Nephron progenitor cell (in vitro differentiated cells): ENCODE data around the gene PYGL.

Source experiments
- DNase-seq: peaks from one replicate; pipeline ENCODE4 v3.0.0; 2021
- H3K27ac Mint-ChIP-seq: 2 replicates; pipeline ENCODE4 v1.8.0; 2021; ENCODE audit warnings: mild to moderate bottlenecking, moderate library complexity, mixed read lengths
- H3K27me3 Mint-ChIP-seq: 2 replicates; pipeline ENCODE4 v1.8.0; 2021; ENCODE audit warnings: mild to moderate bottlenecking, low read depth, mixed read lengths; ENCODE audit not compliant: poor library complexity
- H3K36me3 Mint-ChIP-seq: 2 replicates; pipeline ENCODE4 v1.8.0; 2021; ENCODE audit warnings: low read depth, mixed read lengths
- H3K4me1 Mint-ChIP-seq: 2 replicates; pipeline ENCODE4 v1.8.0; 2021; ENCODE audit warnings: mixed read lengths
- H3K4me3 Mint-ChIP-seq: 2 replicates; pipeline ENCODE4 v1.8.0; 2021; ENCODE audit warnings: mild to moderate bottlenecking, moderate library complexity, mixed read lengths
- H3K9me3 Mint-ChIP-seq: 2 replicates; pipeline ENCODE4 v1.8.0; 2021; ENCODE audit warnings: mild to moderate bottlenecking, moderate library complexity, mixed read lengths
- CTCF ChIP-seq: fragments of 200-600 bp; sonication (generic); IDR thresholded peaks from 2 replicates; pipeline ENCODE4 v1.5.0; 2021; ENCODE audit warnings: antibody characterized with exemption

PYGL gene

GRCh38 chr14:50856660-50857059 is 87.6 kb downstream of the PYGL start:
- Mint-ChIP-seq H3K9me3 (no peaks in the 10 kb centered on the region), H3K4me3 (no peak overlapping the region), H3K27ac (no peak overlapping the region), H3K4me1 (peaks cover 30% of the 10 kb centered on the region), H3K36me3 (no peaks in the 10 kb centered on the region), H3K27me3 (peaks cover 9% of the 10 kb centered on the region)
- DNase-seq: no peak
- TF ChIP-seq CTCF: no peak

DNA sequence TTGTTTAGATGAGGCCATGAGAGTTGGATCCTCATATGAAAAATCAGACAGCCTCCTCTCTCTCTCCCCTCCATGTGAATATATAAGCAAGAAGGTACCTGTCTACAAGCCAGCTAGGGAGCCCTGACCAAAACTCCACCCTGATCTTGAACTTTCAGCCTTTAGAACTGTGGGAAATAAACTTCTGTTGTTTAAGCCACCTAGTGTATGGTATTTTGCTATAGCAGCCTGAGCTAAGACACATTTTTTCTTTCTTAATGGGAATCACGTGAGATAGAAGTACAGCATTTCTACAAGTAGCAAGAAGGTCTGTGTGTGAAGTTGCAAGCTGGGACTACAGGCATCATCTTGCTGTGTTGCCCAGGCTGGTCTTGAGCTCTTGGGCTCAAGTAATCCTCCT is 88.7 kb downstream of the PYGL start:
- DNase-seq: no peak
- Mint-ChIP-seq H3K4me3 (no peak overlapping the region), H3K27me3 (peaks cover 9% of the 10 kb centered on the region), H3K9me3 (no peaks in the 10 kb centered on the region), H3K36me3 (no peaks in the 10 kb centered on the region), H3K27ac (no peak overlapping the region), H3K4me1 (peaks cover 25% of the 10 kb centered on the region)
- TF ChIP-seq CTCF: no peak
